OCI-LY1 (cell line): ENCODE measurements around the gene PRSS50.

ENCODE experiments used
- EZH2 ChIP-seq: fragments of 200-600 bp; sonication (generic), shearing (Covaris generic); IDR thresholded peaks from 2 replicates; pipeline ENCODE4 v1.8.0; 2017; ENCODE audit warnings: borderline replicate concordance, mixed run types, mild to moderate bottlenecking, antibody characterized with exemption, low read length, moderate library complexity, mixed read lengths
- TF ChIP-seq, protein P1 (sequence below): fragments of 200-600 bp; sonication (generic), shearing (Covaris generic); IDR thresholded peaks from 2 replicates; pipeline ENCODE4 v1.5.1; 2017; ENCODE audit warnings: mild to moderate bottlenecking, antibody characterized with exemption, low read length, moderate library complexity, mixed read lengths

DNA sequence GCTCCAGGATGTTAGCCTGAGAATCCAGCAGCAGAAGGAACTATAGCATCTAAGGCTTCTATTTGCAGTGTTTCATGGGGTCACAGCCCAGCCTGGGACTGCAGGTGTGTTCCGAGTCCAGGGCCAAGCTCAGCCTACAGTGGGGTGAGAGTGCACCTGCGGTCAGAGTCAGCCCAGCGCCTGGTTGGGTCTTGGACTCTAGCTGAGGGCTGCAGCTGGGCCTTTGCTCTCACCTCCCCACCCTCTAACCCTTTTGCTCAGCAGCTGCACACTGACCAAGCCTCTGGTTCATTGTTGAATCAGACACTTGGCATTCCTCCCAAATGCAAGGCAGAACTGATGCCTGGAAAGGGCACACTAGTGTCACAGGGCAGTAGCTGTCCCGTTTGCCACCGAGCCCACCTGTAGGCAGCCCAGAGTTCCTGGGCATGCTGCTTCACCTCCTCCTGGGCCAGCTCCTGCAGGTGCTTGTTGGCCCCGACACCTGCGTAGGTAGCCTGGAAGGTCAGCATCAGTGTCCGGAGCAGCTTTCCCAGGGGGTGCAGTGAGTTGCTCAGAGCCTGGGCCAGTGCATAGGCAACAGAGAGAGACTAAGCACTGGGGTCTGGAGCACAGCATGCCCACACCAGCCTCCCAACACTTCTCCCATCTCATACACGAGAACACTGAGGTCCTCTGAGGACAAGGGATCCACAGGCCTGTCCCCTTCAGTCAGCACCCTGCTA, 41.7 kb downstream of the PRSS50 start:
- TF ChIP-seq, protein P1, sequence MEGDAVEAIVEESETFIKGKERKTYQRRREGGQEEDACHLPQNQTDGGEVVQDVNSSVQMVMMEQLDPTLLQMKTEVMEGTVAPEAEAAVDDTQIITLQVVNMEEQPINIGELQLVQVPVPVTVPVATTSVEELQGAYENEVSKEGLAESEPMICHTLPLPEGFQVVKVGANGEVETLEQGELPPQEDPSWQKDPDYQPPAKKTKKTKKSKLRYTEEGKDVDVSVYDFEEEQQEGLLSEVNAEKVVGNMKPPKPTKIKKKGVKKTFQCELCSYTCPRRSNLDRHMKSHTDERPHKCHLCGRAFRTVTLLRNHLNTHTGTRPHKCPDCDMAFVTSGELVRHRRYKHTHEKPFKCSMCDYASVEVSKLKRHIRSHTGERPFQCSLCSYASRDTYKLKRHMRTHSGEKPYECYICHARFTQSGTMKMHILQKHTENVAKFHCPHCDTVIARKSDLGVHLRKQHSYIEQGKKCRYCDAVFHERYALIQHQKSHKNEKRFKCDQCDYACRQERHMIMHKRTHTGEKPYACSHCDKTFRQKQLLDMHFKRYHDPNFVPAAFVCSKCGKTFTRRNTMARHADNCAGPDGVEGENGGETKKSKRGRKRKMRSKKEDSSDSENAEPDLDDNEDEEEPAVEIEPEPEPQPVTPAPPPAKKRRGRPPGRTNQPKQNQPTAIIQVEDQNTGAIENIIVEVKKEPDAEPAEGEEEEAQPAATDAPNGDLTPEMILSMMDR: no peak
- no peak for TF ChIP-seq EZH2
